ENCODE data around the gene SPTBN5. TPM values are rescaled to one million over a fixed set of nuclear protein-coding genes. Genes with fewer than 3 reads are reported as not detected.
"Not testable (repeated sequence)": the region's sequence is repeated elsewhere in the genome, so short reads cannot be mapped to it uniquely, and the experiment has no call there.

SPTBN5 gene
- polyA plus RNA-seq, 1 donor from 2014 or later = 0.01 TPM

- TF ChIP-seq SMC3 (conservative IDR thresholded peaks at IDR 0.05; ENCODE audit: poor library complexity) (no peak), RAD21 (conservative IDR thresholded peaks at IDR 0.05) (no peak), POLR2AphosphoS5 (IDR thresholded peaks at IDR 0.05) (no peak)
Measured at GRCh38 chr15:41832875-41833274, 61.0 kb downstream of the SPTBN5 start (continued).

GRCh38 chr15:41832208-41832607 lies 61.6 kb downstream of the SPTBN5 start:
- H3K9me2 ChIP-seq (ENCODE audit: insufficient read depth, low read length) = no peaks in the 10 kb centered on the region
- H3K9ac ChIP-seq (ENCODE audit: low read length) = no peak overlapping the region
- H3K4me2 ChIP-seq (ENCODE audit: low read length) = no peak overlapping the region
- no peak for TF ChIP-seq SMC3 (conservative IDR thresholded peaks at IDR 0.05; ENCODE audit: poor library complexity)
- TF ChIP-seq POLR2AphosphoS5 (IDR thresholded peaks at IDR 0.05) = no peak
- no peak for TF ChIP-seq EP300 (conservative IDR thresholded peaks at IDR 0.05; ENCODE audit: poor library complexity, severe bottlenecking)
- no peak for TF ChIP-seq TAF1 (IDR thresholded peaks at IDR 0.05; ENCODE audit: low read depth)
- TF ChIP-seq MXI1 (conservative IDR thresholded peaks at IDR 0.05; ENCODE audit: poor library complexity, severe bottlenecking) = no peak
- no peak for TF ChIP-seq CTCF (IDR thresholded peaks at IDR 0.05; ENCODE audit: poor library complexity, severe bottlenecking)
- no peak for TF ChIP-seq REST (IDR thresholded peaks at IDR 0.05; ENCODE audit: borderline replicate concordance)
- TF ChIP-seq EZH2 (IDR thresholded peaks at IDR 0.05; ENCODE audit: borderline replicate concordance, insufficient read depth, low read length, poor library complexity, severe bottlenecking) = no peak
- no peak for TF ChIP-seq RAD21 (conservative IDR thresholded peaks at IDR 0.05)
- no peak overlapping the region for H3K27ac ChIP-seq (ENCODE audit: low read length)
- no peaks in the 10 kb centered on the region for H3K27me3 ChIP-seq (ENCODE audit: insufficient read depth, low read depth, low read length)
- H3K36me3 ChIP-seq (ENCODE audit: insufficient read depth, low read length) = no peaks in the 10 kb centered on the region
- H3F3A ChIP-seq (ENCODE audit: insufficient read depth, low read length, poor library complexity, severe bottlenecking) = no peaks in the 10 kb centered on the region
- no peaks in the 10 kb centered on the region for H4K20me1 ChIP-seq (ENCODE audit: insufficient read depth)
- no peak overlapping the region for H2AFZ ChIP-seq (ENCODE audit: low read depth, low read length)
- H3K4me3 ChIP-seq (ENCODE audit: low read length) = no peak overlapping the region
- no peaks in the 10 kb centered on the region for H3K9me3 ChIP-seq (ENCODE audit: low read length)
- H3K79me2 ChIP-seq (replicated peaks; ENCODE audit: insufficient read depth, low read length) = peaks cover 3% of the 10 kb centered on the region

DNA sequence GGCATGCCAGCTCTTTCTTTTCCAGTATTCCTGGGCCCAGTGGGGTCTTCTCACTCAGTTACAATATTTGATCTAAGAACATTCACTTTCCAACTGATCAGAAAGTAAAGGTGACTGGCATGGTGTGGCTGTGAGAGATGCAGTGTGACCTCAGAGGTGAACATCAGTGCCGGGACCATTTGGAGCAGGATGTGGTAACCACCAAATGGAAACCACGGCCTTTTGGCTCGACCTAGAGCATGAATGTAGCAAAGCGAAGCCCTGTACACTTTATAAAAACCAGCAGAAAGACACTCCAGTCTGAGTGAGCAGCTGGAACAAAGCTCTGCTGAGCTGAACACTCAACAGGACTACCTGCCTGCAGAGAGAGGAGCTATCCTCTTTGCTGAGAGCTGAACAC lies 62.6 kb downstream of the SPTBN5 start:
- not testable (repeated sequence) for H3K4me3 ChIP-seq (ENCODE audit: low read length); H3K36me3 ChIP-seq (ENCODE audit: insufficient read depth, low read length)

More for the DNA sequence above, 62.6 kb downstream of the SPTBN5 start:
- H3K4me2 ChIP-seq (ENCODE audit: low read length); H3K9ac ChIP-seq (ENCODE audit: low read length); H3K9me3 ChIP-seq (ENCODE audit: low read length); H3K27ac ChIP-seq (ENCODE audit: low read length); H2AFZ ChIP-seq (ENCODE audit: low read depth, low read length); H3F3A ChIP-seq (ENCODE audit: insufficient read depth, low read length, poor library complexity, severe bottlenecking); H3K27me3 ChIP-seq (ENCODE audit: insufficient read depth, low read depth, low read length); H4K20me1 ChIP-seq (ENCODE audit: insufficient read depth); H3K9me2 ChIP-seq (ENCODE audit: insufficient read depth, low read length); H3K79me2 ChIP-seq (replicated peaks; ENCODE audit: insufficient read depth, low read length): not testable (repeated sequence)
